Suppressor macrophage (primary cell): Measurements from ENCODE around the gene MTSS2.

ENCODE experiments used
- DNase-seq, 4 experiments: peaks; one replicate each; pipeline ENCODE4 v3.0.0-alpha.2; 2020 to 2022

Gene MTSS2

DNA sequence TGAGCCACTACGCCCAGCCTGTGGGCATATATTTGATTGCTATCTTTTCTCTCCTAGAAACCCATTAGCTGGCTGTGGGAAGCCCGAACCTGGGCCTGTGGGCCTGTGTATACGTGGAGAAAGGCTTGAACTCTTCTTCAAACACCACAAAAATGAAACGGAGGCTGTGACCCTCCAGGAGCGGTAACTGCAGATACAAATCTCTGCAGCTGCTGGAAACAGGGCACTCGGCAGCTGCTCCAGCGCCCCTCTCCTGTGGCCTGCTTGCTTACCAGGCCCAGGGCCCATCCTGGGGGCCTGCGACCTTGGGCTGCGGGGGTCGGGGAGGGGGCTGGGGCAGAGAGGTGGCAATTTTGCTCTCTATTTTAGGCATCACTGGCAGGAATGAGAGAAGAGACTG, 28.0 kb upstream of the MTSS2 start:
- DNase-seq: no peak

DNA sequence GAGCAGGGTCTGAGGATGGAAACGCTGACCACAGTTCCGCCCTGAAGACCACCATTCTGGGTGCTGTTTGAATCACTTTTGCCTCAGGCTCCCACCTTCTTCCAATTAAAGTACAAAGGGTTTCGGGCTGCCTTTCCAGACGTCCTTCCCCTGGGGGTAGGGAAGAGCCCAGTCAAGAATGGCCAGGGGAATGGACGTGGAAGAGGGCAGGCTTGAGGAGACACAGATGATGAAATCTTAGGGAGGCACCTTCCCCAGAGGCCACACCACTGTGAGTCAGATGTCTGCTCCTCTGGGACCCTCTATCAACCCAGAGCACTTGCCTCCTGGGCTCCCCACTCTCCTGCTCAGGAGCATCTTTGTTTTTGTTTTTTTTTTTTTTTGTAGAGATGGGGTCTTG, 27.5 kb upstream of the MTSS2 start:
- DNase-seq: no peak

DNA sequence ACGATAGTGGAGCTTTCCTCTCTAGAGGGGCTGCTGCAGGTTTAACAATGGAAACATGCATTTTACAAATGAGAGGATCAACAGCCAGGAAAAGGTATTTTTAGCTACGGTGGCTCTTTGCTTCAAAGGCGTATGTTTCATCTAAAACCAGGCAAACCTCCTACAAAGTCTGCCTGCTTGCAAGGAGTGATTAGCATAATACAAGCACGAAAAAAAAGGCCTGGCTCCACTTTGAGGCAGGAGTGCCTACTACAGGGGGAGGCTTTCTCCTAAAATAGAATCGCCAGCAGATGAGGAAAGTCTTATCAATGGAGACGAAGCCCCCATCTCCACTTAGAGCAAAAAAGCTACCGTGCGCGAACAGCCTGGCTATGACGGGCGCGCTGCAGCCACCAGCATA, 27.1 kb upstream of the MTSS2 start:
- no peak for DNase-seq

DNA sequence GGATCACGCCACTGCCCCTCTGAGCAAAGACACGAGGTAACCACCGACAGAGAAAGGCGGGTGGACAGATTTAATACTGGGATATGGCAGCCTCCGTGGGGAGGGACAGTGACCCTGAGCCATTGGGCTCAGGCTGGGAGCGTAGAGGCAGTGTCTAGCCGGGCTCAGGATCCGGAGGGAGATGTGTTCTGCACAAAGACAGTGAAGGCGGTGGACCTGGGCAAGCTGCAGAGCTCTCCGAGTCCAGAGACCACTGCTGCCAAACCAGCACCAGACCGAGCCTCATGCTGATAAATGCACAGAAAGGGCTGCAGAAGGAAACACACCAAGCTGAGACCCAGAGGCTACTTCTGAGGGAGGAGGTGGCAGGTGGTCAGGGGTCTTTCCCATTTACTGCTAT, 26.5 kb upstream of the MTSS2 start:
- DNase-seq: no peak

DNA sequence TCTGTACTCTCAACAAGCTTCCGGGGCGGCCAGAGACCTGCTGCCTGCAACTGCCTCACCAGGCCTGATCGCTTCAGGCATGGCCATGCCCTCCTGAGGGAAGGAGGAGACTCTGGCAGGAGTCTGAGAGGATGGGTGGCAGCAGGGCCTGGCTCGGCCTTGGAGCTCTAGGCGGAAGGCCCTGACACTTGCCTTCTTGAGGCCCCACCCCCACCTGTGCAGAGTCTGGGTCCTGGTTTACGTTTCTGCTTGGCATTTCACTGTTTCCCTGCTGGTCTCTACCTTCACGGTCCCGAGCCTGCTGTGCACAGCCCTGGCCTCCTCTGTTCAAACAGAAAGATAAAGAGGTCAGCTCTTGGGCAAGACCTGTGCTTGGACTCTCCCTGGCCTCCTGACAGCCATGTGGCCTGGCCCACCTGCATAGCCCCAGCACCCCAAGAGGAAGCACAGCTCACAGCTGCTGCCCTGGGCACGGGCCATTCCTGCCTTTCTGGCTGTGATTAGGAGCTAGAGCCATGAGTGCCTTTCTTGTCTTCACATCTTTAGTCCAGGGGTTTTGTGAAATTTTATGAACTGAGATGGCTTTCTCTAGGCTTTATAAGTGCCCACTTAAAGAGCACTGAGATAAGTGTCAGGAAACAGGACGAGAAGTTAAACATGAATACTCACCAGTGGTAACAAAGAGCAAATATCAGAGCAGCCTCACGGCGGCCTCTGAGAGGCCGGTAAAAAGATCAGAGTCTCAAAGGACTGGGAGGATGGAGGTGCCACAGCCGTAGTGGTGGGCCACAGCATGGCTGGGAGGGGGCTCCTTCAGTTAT, 25.6 kb upstream of the MTSS2 start:
- DNase-seq: no peak

DNA sequence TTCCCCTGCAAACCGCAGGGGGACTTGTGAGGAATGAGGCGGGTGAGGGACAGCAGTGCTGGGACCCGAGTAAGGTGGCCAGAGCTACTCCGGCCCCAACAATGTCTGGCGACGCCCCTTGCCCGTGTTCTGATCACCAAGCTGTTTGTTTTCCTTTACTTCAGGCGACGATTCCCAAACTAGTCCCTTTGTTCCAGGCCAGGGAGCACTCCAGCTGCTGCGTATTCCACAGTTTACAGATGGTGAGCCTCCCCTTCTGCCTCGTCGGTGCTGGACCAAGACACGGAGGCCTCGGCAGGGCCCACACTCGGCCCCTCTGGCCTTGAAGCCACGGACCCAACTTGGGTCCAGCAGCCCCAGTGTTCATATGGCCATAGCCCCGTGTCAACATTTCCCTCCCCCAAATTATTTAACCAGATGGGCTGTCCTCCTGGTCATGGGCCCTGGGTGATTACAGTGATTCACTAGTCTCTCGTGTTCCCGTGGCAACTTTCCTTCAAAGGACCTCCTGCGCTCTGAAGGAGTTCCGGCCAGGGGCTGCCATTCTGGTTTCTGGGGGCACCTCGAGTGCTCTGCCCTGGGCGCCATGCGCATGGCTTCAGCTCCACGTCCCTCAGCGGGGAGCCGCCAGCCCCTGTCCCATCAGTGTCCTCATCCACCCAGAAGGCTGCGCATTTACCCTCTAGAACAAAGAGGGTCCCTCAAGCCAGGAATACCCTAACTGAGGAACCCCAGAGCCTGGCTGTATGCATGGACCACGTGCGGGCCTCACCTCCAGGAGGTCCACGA, 24.8 kb upstream of the MTSS2 start:
- no peak for DNase-seq

DNA sequence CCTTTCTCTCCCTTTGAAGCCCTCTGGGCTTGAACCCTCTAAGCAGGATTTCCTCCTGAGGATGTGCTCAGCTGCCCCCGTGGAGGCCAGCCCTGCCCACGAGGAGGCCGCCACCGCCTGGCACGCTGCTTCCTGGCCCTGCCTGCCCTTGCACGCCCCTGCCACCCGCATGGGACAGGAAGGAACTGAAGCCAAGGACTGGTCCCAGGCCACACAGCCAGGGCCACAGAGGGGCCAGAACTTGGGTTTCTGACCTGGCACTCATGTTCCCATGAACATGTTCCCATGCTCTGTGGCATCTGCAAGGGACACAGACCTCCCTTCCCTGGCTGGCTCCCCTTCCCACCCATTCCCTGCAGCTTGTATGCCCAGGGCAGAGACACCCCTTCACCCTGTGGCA, 24.1 kb upstream of the MTSS2 start:
- DNase-seq: peak in 1 of 4 experiments; percentile 36

DNA sequence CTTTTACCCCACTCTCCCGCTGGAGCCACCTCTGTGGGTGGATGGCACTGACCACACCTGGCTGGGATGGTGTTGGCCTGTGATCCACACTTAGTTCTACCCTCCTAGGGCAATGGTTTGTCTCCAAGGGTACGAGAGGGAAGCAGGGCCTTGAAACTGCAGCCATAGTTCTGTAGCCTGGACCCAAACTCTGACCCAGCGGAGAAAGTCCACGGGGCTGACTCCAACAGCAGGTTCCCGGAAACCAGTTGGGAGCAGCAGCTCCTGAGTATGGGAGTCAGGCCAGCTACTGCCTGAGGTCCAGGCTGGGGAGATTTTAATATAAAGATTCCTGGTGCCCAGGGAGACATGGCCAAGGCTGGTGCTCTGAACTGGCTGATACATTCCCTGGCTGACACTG, 23.6 kb upstream of the MTSS2 start:
- DNase-seq: no peak

DNA sequence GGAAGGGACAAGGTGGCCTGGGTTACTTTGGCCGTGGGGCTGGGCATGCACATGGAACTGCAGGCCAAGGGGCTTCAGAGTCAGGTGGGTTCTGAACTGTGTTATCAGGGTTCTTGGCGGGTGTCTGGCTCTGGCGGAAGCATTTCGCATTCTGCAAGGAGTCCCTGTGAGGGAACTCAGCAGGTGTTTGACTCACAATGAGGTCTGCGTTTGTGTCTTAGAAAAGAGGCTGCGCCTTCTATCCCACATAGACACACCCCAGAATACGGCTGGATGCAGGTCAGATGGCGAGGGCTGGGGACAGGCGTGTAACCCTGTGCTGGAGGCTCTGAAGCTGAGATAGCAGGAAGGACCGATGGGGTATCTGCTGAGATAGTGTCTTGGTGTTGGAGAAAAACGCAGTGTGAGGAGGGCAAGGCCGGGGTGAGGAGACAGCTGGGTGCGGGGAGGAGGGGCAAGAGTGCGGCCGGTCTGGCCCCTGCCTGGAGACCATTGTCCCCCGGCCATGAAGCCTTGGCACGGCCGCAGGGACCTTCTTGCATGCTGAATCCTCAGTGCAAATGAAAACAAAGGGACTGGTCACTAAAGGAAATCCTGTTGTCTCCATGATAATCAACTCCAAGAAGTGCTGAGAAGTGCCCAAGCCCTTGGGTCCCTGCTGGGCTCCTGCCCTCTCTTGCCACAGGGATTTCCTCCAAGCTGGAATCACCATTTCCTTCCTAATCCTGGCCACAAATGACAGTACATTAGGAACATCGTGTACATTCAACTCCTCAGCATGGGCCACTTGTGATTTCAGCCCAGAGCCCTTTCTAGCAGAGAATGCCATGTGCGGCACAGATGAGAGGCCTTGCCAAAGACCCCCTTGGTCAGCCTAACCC, 22.8 kb upstream of the MTSS2 start:
- DNase-seq: no peak

DNA sequence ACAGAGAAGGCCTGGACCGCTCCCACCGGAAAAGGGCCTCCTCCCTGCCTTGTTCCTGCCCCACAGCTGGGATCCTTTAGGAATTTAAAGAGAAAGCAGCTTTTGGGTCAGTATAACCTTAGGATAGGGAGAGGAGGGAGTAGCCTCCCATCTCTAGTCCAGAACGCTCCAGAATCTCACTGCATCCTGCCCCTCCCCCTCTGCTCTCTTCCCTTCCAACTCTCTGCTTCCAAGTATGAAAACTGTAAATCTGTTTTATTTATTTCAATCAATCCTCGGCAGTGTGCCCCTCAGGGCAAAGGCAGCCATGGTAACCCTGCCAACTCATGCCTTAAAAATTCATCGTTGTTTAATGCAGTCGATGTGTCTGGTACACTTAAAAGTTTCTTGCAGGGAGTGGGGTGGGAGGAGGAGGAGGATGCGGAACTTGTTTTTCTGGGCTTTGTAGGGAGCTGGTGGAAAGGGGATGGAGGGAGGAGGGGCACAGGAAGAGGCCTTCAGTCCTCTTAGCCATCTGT, 21.2 kb upstream of the MTSS2 start:
- no peak for DNase-seq

DNA sequence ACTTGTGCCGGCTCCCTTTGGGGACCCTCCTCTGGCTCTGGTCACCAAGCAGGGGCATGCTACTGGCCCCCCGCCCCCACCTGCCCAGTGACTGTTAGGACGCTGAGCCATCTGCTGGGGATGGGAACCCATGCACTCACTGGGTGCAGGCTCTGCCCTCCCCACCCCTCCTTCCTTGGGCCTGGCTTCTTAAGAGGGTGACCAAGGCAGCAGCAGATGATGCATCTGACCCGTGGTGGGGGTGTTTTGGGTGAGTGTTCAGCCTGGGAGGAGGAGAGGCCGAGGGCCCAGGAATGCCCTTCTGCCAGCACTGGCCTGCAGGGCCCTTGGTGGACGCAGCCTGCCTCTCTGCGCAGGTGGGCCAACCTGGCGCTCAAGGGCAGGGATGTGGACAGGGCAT, 19.2 kb upstream of the MTSS2 start:
- no peak for DNase-seq

DNA sequence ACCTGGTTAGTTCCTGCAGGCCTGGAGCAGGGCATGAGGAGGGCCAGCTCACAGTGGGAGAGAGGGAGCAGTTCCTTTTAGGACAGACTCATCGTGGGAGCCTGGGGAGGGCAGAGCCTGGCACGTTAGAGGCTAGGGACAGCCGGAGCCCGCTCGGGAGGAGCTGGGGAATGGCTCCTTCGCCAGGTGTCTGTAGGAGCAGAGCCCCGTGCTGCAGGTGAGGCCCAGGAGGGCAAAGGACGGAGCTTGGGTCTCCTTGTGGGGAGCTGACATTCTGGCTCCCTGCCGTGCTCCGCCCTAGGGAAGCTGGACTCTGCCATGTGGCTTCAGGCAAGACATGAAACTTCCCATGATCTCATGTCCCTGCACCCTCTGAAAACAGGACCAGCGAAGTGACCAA, 18.7 kb upstream of the MTSS2 start:
- DNase-seq: peak in 1 of 4 experiments; percentile 34

DNA sequence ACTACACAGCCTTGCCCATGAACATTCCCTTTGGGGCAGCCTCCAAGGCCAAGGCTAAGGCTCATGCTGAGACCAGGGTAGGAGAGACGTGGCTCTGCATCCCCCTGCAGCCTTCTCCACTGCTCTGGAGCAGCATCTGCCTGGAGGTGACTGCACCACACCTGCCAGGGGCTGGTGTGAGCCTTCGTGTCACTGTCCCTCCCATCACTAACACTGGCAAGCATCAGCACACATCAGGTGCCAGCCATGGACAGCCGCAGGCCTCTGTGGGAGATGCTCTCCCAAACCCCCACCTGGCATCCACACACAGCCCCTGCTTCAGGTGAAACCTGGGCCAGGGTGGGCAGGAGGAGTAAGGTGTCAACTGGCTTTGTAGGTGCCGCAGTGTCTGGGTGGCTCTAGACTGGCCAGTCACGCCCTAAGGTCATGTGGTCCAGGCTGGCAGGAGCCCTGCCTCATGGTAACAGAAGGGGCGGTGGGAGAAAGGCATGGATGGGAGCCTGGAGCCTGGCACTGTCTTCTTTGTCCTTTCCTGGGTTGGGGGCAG, 18.1 kb upstream of the MTSS2 start:
- DNase-seq: no peak

DNA sequence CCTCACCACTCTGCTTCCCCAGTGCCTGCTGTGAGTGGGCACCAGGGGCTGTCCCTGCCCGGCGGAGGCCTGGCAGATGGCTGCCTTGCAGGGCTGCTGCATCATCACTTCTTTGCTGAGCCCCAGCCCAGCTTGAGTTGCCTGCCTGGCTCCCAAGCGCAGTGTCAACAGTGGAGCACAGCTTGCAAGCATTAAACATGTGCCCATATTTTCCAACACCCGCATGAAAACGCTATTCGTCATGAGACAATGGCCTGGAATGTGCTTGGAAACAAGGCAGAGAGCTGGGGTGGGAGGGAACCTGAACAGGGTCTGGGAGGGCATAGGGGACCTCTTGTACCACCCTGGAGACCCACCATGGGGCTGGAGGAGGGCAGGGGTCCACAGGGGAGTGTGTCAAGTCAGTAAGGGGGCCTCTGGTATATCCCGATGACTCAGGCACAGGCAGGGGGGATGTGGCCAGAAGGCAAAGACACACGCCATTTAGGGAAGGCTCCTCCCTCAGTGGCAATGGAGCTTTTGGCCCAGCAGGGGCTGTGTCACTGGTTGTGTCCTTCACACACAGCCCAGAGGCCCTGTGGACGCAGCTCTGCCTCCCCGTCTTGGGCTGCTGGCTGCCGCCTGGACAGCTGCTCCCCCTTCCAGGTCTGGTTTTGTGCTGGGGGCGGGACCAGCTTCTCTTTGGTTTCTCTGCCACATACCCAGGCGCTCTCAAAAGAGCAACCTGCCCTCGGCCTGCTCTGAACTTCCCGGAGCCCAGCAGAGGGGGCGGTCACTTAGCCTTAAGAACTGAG, 17.4 kb upstream of the MTSS2 start:
- DNase-seq: peak in 3 of 4 experiments; percentile 36 to 69 (median 39)

DNA sequence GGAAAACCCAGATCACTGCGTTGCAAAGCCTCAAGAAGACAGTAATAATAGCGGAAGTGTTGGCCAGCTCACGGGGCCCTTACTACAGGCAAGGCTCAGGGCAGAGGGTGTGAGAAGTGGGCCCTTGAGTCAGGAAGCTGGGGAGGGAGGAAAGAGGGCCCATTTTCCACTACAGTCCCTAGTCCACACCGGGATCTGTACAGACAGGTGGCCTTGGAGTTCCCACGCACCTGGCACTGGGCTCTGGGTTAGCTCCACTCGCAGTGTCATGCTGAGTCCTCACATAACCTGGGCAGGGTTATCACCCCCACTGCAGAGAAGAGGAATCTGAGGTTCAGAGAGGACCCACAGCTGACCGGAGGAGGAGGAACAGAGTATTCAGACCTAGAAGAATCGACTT, 16.8 kb upstream of the MTSS2 start:
- no peak for DNase-seq

DNA sequence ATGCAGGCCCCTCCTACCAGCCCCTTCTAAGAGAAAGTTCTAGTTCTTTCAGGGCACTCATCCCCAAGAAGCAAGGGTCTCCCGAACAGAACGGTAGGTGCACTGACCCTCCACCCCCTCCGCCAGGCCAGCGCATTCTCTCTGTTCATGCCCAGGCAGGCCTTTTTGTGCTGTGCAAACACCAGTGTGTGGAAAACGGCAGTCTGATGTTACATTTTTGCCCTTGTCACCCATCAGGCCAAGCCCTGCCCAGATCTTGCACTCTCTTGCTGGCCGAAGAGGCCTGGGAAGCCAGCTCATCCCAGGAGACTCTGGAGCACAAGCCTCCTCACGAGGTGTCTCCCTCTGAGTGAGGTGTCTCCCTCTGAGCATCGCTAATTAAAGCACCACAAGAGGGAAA, 16.1 kb upstream of the MTSS2 start:
- DNase-seq: no peak

DNA sequence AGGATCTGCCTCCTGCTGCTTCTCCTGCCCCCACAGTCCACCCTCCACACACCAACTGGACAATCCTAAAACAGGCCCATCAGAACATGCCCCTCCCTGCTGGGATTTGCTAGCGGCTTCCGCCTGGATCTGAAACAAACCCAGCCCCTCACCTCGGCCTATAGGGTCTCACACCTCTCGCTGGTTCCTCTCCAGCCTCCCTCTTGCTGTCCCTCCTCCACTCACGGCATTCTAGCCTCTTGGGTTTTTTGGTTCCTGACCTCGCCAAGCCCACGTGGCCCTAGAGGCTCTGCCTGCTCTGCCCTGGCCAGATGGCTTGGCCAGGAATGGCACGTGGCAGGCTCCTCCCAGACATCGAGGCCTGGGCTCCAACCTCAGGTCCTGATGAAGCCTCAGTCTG, 15.7 kb upstream of the MTSS2 start:
- DNase-seq: no peak

DNA sequence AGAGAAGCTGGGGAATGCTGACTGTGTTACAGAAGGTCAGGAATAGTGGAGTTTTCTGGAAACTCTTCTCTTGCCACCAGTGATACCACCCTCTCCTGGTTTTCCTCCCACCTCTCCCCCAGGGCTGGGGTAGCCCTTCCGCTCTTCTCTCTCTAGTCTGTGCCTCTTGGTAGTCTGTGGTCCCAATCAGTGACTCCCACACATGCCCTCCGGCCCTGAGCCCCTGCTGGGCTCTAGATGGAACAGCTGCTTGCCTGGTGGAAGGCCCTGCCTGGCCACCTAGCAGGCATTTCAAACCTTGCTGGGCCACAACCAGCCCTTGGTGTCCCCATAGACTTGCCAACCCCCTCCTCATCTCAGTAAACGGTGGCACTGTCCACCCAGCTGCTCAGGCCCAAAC, 15.2 kb upstream of the MTSS2 start:
- DNase-seq: no peak

DNA sequence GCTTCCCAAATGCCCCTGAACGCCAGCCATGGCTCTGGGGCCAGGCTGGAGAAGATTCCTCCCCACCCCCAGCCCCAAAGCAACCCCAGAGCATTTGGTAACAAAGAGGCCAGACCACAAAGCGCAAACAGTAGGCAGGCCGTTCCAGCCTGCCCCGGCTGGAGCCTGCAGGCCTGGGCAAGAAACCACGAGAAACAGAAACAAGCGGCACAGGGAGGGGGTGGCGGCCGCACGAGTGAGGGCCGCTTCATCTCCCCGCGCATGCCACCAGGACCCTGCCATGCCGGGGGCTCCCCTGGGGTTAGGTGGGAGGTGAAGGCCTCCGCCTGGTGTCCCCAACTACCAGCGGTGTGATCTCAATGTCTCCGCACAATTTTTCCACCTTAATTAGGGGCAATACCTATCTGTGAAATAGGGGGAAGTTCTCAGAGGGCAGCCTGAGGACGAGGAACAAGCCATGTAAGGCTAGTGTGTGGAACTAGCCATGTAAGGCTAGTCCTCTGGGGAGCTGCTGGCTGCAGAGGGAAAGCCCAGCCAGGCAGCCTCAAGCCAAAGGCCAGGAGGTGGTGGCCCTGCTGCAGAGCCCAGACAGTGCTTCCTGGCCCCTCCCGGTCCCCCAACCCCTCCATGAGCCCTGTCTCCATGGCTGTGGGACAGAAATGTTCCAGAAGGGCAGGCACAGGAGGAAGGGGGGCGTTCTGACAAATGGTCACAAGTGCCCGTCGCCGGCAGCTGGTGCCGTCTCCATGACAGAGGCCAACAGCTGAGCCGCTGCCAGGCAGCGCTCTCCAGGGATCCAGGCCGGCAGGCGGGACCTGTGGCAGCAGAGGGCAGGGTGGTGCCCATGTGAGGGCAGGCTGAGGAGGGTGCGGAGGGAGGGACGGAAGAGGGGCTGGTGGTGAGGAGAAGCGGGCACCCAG, 14.5 kb upstream of the MTSS2 start:
- DNase-seq: peak in 3 of 4 experiments; percentile 28 to 57 (median 47)

DNA sequence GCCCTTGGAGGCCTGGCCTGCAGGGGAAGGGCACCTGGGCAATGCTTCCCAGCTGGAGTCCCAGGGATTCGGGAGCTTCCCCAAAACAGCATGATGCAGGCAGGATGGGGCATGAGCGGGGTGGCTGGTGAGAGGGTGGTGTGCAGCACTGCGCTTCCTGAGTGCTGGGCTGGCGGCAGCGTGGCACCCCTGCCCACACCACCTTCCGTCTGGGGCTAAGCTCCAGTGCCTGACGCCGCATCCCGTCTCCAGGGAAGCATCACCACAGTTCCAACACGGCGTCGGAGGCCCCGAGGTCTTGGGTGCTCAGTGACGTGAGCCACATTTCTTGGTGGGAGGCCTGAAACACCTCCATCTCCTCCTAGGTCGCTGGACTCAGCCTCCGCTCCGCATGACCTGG, 13.8 kb upstream of the MTSS2 start:
- DNase-seq: no peak

DNA sequence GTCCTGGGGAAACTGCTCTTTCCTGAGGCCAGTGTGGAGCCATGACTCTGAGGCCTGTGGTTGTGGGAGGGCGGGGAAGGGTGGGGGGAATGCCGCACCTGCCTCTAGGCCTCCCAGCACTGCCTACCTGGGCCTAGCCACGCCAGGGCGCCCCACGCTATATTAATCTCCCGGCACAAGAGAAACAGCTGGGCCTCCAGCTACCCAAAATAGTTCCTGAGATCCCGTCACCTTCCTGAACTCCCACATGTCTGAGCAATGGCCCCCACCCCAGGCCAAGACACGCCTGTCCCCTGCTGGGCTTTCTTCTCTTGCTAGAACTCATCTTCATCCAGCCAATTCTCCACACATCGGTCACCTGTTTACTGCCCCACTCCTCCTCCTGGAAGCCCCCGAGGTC, 13.0 kb upstream of the MTSS2 start:
- no peak for DNase-seq
